ENCODE results near the gene TMEM50A. TPM values are rescaled to one million over a fixed set of nuclear protein-coding genes. Genes with fewer than 3 reads are reported as not detected.
A peak's percentile ranks its signal among the peaks of the same experiment; 100 is the strongest.
"Not testable (repeated sequence)": the region's sequence is repeated elsewhere in the genome, so short reads cannot be mapped to it uniquely, and the experiment has no call there.

The TMEM50A gene
- total and polyA plus RNA-seq, 2 donors from 2014 or later = 115 to 118 TPM

GRCh38 chr1:25336922-25337354 is 1.2 kb upstream of the TMEM50A start:
- H3K36me3 ChIP-seq (ENCODE audit: control insufficient read depth in 2 of 3, insufficient read depth in 3 of 3, low read length in 3 of 3); FAIRE-seq; H3K4me1 ChIP-seq (ENCODE audit: control insufficient read depth in 2 of 3, insufficient read depth in 2 of 3, low read depth in 1 of 3, low read length in 3 of 3); H3K9me3 ChIP-seq (ENCODE audit: control insufficient read depth in 2 of 3, insufficient read depth in 1 of 3, low read length in 3 of 3); H3K27me3 ChIP-seq (ENCODE audit: control insufficient read depth, insufficient read depth, low read length); intact Hi-C loops (cut with DNase I); H3K27ac ChIP-seq (ENCODE audit: low read depth in 2 of 2, low read length in 2 of 2): not testable (repeated sequence)
- peak; percentile 8 for TF ChIP-seq CTCF (IDR thresholded peaks at IDR 0.05; ENCODE audit: borderline replicate concordance, extremely low read depth, insufficient read depth)
- Histone ChIP-seq H3K9ac (ENCODE audit: low read length in 3 of 3) (peak overlapping the region; percentile 40 to 79 (median 48)), H3K4me3 (ENCODE audit: low read length in 3 of 3) (peak overlapping the region; percentile 76 to 92 (median 88))
- DNase-seq = peak in 3 of 5 donors; percentile 13 to 78 (median 13)

GRCh38 chr1:25337483-25338187 is 499 bp upstream of the TMEM50A start:
- H3K4me1 ChIP-seq (ENCODE audit: control insufficient read depth in 2 of 3, insufficient read depth in 2 of 3, low read depth in 1 of 3, low read length in 3 of 3); H3K27me3 ChIP-seq (ENCODE audit: control insufficient read depth, insufficient read depth, low read length); FAIRE-seq; H3K36me3 ChIP-seq (ENCODE audit: control insufficient read depth in 2 of 3, insufficient read depth in 3 of 3, low read length in 3 of 3); intact Hi-C loops (cut with DNase I); H3K9me3 ChIP-seq (ENCODE audit: control insufficient read depth in 2 of 3, insufficient read depth in 1 of 3, low read length in 3 of 3): not testable (repeated sequence)
- Histone ChIP-seq H3K27ac (ENCODE audit: low read depth in 2 of 2, low read length in 2 of 2) (peak overlapping the region; percentile 57 to 94), H3K4me3 (ENCODE audit: low read length in 3 of 3) (peak overlapping the region; percentile 56 to 88 (median 70)), H3K9ac (ENCODE audit: low read length in 3 of 3) (peak overlapping the region in 1 of 3 donors; percentile 88)
- DNase-seq = peak; percentile 8 to 69 (median 15)

- FAIRE-seq = no peak
- H3K27me3 ChIP-seq (ENCODE audit: control insufficient read depth, insufficient read depth, low read length) = no peaks in the 10 kb centered on the region
- TF ChIP-seq CTCF (IDR thresholded peaks at IDR 0.05; ENCODE audit: borderline replicate concordance, extremely low read depth, insufficient read depth) = no peak
- peaks cover 0 to 3% (median 0%) of the 10 kb centered on the region in 3 donors for H3K4me1 ChIP-seq (ENCODE audit: control insufficient read depth in 2 of 3, insufficient read depth in 2 of 3, low read depth in 1 of 3, low read length in 3 of 3)
- peak overlapping the region; percentile 18 to 88 (median 72) for H3K9ac ChIP-seq (ENCODE audit: low read length in 3 of 3)
- H3K4me3 ChIP-seq (ENCODE audit: low read length in 3 of 3) = peak overlapping the region; percentile 57 to 88 (median 83)
- H3K36me3 ChIP-seq (ENCODE audit: control insufficient read depth in 2 of 3, insufficient read depth in 3 of 3, low read length in 3 of 3) = peaks cover 0 to 6% (median 2%) of the 10 kb centered on the region in 3 donors
- DNase-seq = peak in 2 of 5 donors; percentile 21 to 25
- H3K9me3 ChIP-seq (ENCODE audit: control insufficient read depth in 2 of 3, insufficient read depth in 1 of 3, low read length in 3 of 3) = no peaks in the 10 kb centered on the region
- peak overlapping the region; percentile 94 for H3K27ac ChIP-seq (ENCODE audit: low read depth in 2 of 2, low read length in 2 of 2)
- intact Hi-C loops (cut with DNase I) = no loop called here
Measured at GRCh38 chr1:25338986-25339385, 852 bp downstream of the TMEM50A start.

DNA sequence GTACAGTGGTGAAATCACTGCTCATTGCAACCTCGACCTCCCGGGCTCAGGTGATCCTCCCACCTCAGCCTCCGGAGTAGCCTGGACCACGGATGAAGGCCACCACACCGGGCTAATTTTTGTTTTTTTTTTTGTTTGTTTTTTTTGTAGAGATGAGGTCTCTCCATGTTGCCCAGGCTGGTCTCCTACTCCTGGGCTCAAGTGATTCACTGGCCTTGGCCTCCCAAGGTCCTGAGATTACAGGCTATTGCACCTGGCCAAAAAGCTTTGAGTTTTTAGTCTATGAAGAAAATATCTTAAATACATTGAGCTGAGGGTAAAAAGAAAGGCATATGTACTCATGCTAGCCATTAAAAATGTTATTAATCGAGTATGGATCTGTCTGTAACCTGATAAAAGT is 3.6 kb downstream of the TMEM50A start:
- intact Hi-C loops (cut with DNase I) = no loop called here
- FAIRE-seq (no peak), DNase-seq (no peak)
- Histone ChIP-seq H3K36me3 (ENCODE audit: control insufficient read depth in 2 of 3, insufficient read depth in 3 of 3, low read length in 3 of 3) (peaks cover 0 to 10% (median 2%) of the 10 kb centered on the region in 3 donors), H3K27ac (ENCODE audit: low read depth in 2 of 2, low read length in 2 of 2) (no peak overlapping the region), H3K9me3 (ENCODE audit: control insufficient read depth in 2 of 3, insufficient read depth in 1 of 3, low read length in 3 of 3) (no peaks in the 10 kb centered on the region), H3K9ac (ENCODE audit: low read length in 3 of 3) (no peak overlapping the region), H3K4me3 (ENCODE audit: low read length in 3 of 3) (no peak overlapping the region), H3K4me1 (ENCODE audit: control insufficient read depth in 2 of 3, insufficient read depth in 2 of 3, low read depth in 1 of 3, low read length in 3 of 3) (peaks cover 0 to 3% (median 0%) of the 10 kb centered on the region in 3 donors), H3K27me3 (ENCODE audit: control insufficient read depth, insufficient read depth, low read length) (no peaks in the 10 kb centered on the region)
- no peak for TF ChIP-seq CTCF (IDR thresholded peaks at IDR 0.05; ENCODE audit: borderline replicate concordance, extremely low read depth, insufficient read depth)
